GM12875 (cell line): ENCODE results near the gene SRP14.

ENCODE experiments used
- H3K4me3 ChIP-seq: one replicate; pipeline ENCODE4 v1.5.1; 2011; ENCODE audit warnings: low read depth, low read length, control low read depth
- CTCF ChIP-seq: IDR thresholded peaks from 2 replicates; pipeline ENCODE4 v1.5.1; 2011; ENCODE audit warnings: low read depth, mild to moderate bottlenecking, control low read depth, inconsistent platforms, low read length, moderate library complexity, borderline replicate concordance; ENCODE audit not compliant: insufficient read depth

Gene SRP14

GRCh38 chr15:40038638-40039543 is at the start of gene SRP14:
TSS of gene SRP14 (minus strand) at chr15:40039181. CDS start at chr15:40039116, 65 bp downstream.
- peak within 1 kb of the TSS; percentile 89 for H3K4me3 ChIP-seq
- TF ChIP-seq CTCF = no peak

- no peak overlapping the region for H3K4me3 ChIP-seq
These were observed 49.3 kb upstream of the SRP14 start for GRCh38 chr15:40087991-40088928.

GRCh38 chr15:40087068-40087810 is 48.3 kb upstream of the SRP14 start:
- TF ChIP-seq CTCF = no peak
- H3K4me3 ChIP-seq = no peak overlapping the region

More at GRCh38 chr15:40087991-40088928, 49.3 kb upstream of the SRP14 start:
- TF ChIP-seq CTCF = no peak

- no peak overlapping the region for H3K4me3 ChIP-seq
These were observed 46.3 kb upstream of the SRP14 start for GRCh38 chr15:40085266-40085665.

GRCh38 chr15:40084650-40085049 is 45.7 kb upstream of the SRP14 start:
- no peak for TF ChIP-seq CTCF
- no peak overlapping the region for H3K4me3 ChIP-seq

More at GRCh38 chr15:40085266-40085665, 46.3 kb upstream of the SRP14 start:
- TF ChIP-seq CTCF = no peak

GRCh38 chr15:40082195-40082883 is 43.4 kb upstream of the SRP14 start:
- no peak for TF ChIP-seq CTCF
- no peak overlapping the region for H3K4me3 ChIP-seq
